Measurements from ENCODE around the gene TLE4. TPM values are rescaled to one million over a fixed set of nuclear protein-coding genes. Genes with fewer than 3 reads are reported as not detected.

The TLE4 gene
- total and polyA plus RNA-seq, 10 of the 15 experiments (the other 5 are each of a cell fraction or from before 2014, with no cell fraction given), result 5.3 to 53.3 (median 23.3) TPM

- H3K4me2 ChIP-seq (ENCODE audit: control insufficient read depth, insufficient read depth), result no peak overlapping the region
- intact Hi-C loops (cut with micrococcal nuclease; ENCODE audit: unreplicated experiment) (no loop called here), in situ Hi-C loops (cut with MboI) (no loop called here)
- SMC1A ChIA-PET (ENCODE audit: uncharacterized antibody, unreplicated experiment), result interaction anchor here (0.6 to 1.2 kb wide), 2 partner anchors 112 kb away, joined by 3 read pairs; no protein-coding TSS in a partner anchor
- 99% methylated on average over 8 of the region's 8 CpGs for WGBS (ENCODE audit: insufficient coverage, insufficient replicate concordance, low lambda C conversion rate, missing lambda C conversion rate)
- no peak overlapping the region for H3K9ac ChIP-seq (ENCODE audit: control insufficient read depth, insufficient read depth, low read length)
- TF ChIP-seq IRF3 (IDR thresholded peaks at IDR 0.05) (no peak), MTA3 (IDR thresholded peaks at IDR 0.05; ENCODE audit: borderline replicate concordance, low read length) (no peak), POU2F2 (IDR thresholded peaks at IDR 0.05; ENCODE audit: borderline replicate concordance, low read depth, low read length) (no peak), MLLT1 (IDR thresholded peaks at IDR 0.05) (no peak), PRDM15 (CRISPR knock-in tag; IDR thresholded peaks at IDR 0.05) (no peak), HSF1 (IDR thresholded peaks at IDR 0.05; ENCODE audit: low read depth, low read length) (no peak), PKNOX1 (IDR thresholded peaks at IDR 0.05) (no peak)
- no peaks in the 10 kb centered on the region for H4K20me1 ChIP-seq (ENCODE audit: control insufficient read depth, insufficient read depth)
- BruUV-seq (replicated peaks), result no TSS peak
- FAIRE-seq, result no peak
- POLR2A ChIA-PET, result no interaction called here
- CTCF ChIA-PET, result no interaction called here
- no peak overlapping the region for H3K4me3 ChIP-seq
- H2AFZ ChIP-seq (ENCODE audit: control insufficient read depth, low read depth, low read length), result no peak overlapping the region
- no peaks in the 10 kb centered on the region for H3K9me3 ChIP-seq (replicated peaks; ENCODE audit: control insufficient read depth, insufficient read depth, low read length)
- no peak for DNase-seq (ENCODE audit: low read depth, low spot score)
- no peak for ATAC-seq
- RAD21 ChIA-PET (ENCODE audit: unreplicated experiment), result no interaction called here
- H3K4me1 ChIP-seq (ENCODE audit: control insufficient read depth, insufficient read depth, low read length), result no peaks in the 10 kb centered on the region; the same call in 1 of the 2 replicates
- H3K36me3 ChIP-seq (ENCODE audit: control insufficient read depth in 2 of 2, insufficient read depth in 2 of 2, low read length in 1 of 2), result peaks cover 0 to 4% of the 10 kb centered on the region in 2 experiments; a peak in 1 of 4 replicates
- H3K27me3 ChIP-seq (replicated peaks in 1 of 2; ENCODE audit: control insufficient read depth in 2 of 2, insufficient read depth in 2 of 2, low read length in 1 of 2), result no peaks in the 10 kb centered on the region
- no peaks in the 10 kb centered on the region for H3K79me2 ChIP-seq (ENCODE audit: control insufficient read depth, insufficient read depth, low read length)
- no peak overlapping the region for H3K27ac ChIP-seq (ENCODE audit: control insufficient read depth, insufficient read depth)
Observed at GRCh38 chr9:79686381-79687130, 114.8 kb downstream of the TLE4 start.
